ENCODE data around the gene DNASE2B. TPM values are rescaled to one million over a fixed set of nuclear protein-coding genes. Genes with fewer than 3 reads are reported as not detected.
A peak's percentile ranks its signal among the peaks of the same experiment; 100 is the strongest.

DNASE2B gene
- total RNA-seq, 1 donor: not detected

DNA sequence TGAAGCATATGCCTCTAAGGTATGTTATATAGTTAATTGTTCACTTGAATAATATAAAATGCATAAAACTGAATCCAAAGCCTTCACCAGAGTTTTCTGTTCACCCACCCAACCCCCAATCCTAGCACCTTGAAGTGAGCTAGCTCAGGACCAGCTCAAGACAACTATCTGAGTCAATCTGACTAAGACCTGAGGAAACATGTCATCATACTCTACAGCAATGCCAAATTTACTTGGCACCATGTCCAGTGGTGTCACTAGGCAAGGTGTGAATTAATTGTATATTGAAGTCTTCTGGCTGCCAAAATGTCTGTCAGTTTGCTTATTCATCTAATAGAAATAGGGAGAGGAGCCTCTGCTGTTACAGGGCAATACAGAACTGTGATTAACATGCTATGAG, 3.8 kb downstream of the DNASE2B start:
- DNase-seq (ENCODE audit: low read depth): peak; percentile 28
- no peak overlapping the region for H3K4me3 ChIP-seq (ENCODE audit: low read depth, low read length)
- TF ChIP-seq, protein P1, sequence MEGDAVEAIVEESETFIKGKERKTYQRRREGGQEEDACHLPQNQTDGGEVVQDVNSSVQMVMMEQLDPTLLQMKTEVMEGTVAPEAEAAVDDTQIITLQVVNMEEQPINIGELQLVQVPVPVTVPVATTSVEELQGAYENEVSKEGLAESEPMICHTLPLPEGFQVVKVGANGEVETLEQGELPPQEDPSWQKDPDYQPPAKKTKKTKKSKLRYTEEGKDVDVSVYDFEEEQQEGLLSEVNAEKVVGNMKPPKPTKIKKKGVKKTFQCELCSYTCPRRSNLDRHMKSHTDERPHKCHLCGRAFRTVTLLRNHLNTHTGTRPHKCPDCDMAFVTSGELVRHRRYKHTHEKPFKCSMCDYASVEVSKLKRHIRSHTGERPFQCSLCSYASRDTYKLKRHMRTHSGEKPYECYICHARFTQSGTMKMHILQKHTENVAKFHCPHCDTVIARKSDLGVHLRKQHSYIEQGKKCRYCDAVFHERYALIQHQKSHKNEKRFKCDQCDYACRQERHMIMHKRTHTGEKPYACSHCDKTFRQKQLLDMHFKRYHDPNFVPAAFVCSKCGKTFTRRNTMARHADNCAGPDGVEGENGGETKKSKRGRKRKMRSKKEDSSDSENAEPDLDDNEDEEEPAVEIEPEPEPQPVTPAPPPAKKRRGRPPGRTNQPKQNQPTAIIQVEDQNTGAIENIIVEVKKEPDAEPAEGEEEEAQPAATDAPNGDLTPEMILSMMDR (IDR thresholded peaks at IDR 0.05; ENCODE audit: insufficient read depth, low read length): no peak

DNA sequence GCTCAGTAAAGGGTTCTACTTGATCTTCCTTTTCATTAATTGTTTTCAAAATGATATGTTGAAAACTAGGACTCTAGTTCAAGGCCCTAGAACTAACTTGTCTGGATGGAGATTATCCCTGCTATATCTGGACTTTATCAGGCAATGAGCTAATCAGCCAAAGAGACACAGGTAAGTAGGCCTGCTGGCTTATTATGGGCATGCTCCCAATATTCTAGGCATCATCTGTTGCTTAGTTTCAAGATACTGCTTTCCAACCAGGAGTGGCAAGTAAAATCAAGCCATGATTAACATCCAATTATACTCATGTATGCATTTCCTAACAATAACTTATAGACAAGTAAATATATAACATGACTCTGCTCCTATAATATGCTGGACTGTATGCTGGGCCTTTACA, 4.2 kb downstream of the DNASE2B start:
- no peak for DNase-seq (ENCODE audit: low read depth)
- no peak overlapping the region for H3K4me3 ChIP-seq (ENCODE audit: low read depth, low read length)
- TF ChIP-seq, protein P1 (IDR thresholded peaks at IDR 0.05; ENCODE audit: insufficient read depth, low read length): no peak

DNA sequence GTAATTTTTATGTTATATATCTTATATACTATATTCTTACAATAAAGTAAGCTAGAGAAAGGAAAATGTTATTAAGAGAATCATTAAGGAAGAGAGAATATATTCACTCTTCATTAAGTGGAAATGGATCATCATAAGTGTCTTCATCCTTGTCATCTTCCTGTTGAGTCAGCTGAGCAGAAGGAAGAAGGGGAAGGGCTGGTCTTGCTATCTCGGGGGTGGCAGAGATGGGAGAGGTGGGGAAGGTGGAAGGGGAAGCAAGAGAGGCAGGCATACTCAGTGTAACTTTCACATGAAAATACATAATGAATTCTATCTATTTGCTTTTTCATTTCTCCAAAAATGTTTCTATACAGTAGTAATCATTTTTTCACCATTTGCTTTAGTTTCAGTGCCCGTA, 5.1 kb downstream of the DNASE2B start:
- TF ChIP-seq, protein P1 (IDR thresholded peaks at IDR 0.05; ENCODE audit: insufficient read depth, low read length): no peak
- H3K4me3 ChIP-seq (ENCODE audit: low read depth, low read length): no peak overlapping the region
- DNase-seq (ENCODE audit: low read depth): no peak

DNA sequence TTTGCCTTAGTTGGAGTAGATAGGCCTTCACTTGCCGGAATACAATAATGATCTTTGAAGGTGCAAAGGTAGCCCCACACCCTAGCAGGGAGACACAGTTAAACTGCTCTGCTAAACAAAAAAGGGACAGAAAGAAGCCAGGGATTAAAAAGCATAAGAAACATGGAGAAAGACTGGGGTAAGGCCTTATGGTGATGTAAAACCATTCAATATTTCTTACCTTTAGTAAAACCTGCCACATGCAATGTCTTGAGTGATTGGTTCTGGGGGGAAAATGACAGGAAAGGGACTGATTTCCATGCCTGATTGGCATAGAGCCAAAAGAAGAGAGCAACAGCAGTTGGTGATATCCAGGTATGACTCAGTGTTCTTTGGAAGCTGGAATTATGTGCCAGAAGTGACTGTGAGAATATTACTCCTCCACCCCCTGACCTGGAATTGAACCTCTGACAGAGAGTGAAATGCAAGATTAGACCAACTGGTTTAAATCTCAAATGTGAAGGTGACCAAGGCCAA, 8.1 kb downstream of the DNASE2B start:
- TF ChIP-seq, protein P1 (IDR thresholded peaks at IDR 0.05; ENCODE audit: insufficient read depth, low read length): no peak
- peak; percentile 44 for DNase-seq (ENCODE audit: low read depth)
- no peak overlapping the region for H3K4me3 ChIP-seq (ENCODE audit: low read depth, low read length)

DNA sequence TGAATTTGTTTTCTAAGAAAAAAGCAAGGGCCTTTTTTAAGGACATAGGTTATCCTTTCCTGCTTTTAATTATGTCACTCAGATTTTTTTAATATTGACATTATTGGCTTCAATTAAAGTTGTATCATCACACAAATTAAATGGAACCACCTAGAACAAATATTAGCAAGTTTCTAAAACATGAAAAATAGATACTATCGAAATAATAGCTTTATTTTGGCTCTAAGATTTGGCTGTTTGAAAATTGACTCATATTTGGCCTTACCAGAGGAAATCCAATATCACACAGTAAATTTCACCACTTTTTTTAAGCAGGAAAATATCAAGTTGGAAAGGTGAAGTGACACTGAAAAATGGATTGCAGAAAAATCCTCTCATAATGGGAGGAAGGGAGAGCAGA, 9.2 kb downstream of the DNASE2B start:
- TF ChIP-seq, protein P1 (IDR thresholded peaks at IDR 0.05; ENCODE audit: insufficient read depth, low read length): no peak

GRCh38 chr1:84407958-84408422, 9.7 kb downstream of the DNASE2B start:
- no peak overlapping the region for H3K4me3 ChIP-seq (ENCODE audit: low read depth, low read length)
- TF ChIP-seq, protein P1 (IDR thresholded peaks at IDR 0.05; ENCODE audit: insufficient read depth, low read length): no peak
- peak; percentile 16 for DNase-seq (ENCODE audit: low read depth)

More for the DNA sequence above, 9.2 kb downstream of the DNASE2B start:
- DNase-seq (ENCODE audit: low read depth): no peak
- H3K4me3 ChIP-seq (ENCODE audit: low read depth, low read length): no peak overlapping the region

- TF ChIP-seq, protein P1 (IDR thresholded peaks at IDR 0.05; ENCODE audit: insufficient read depth, low read length): no peak
- H3K4me3 ChIP-seq (ENCODE audit: low read depth, low read length): no peak overlapping the region
- no peak for DNase-seq (ENCODE audit: low read depth)
Measured at GRCh38 chr1:84409888-84410287, 11.6 kb downstream of the DNASE2B start.

Measured in fibroblast of the aortic adventitia (primary cell).